ENCODE data around the gene LSM14B. TPM values are rescaled to one million over a fixed set of nuclear protein-coding genes. Genes with fewer than 3 reads are reported as not detected.
"Not testable (repeated sequence)": the region's sequence is repeated elsewhere in the genome, so short reads cannot be mapped to it uniquely, and the experiment has no call there.

LSM14B gene
- total RNA-seq, result 21.1 and 25.0 TPM in 2 replicates

- DNase-seq (ENCODE audit: low read depth in 2 of 2), result peak; percentile 97 to 98
These were observed at the start of gene LSM14B for GRCh38 chr20:62121776-62122653. Gene LSM14B, plus strand, starts transcription at chr20:62122475. Its CDS starts 192 bp downstream, at chr20:62122667.

GRCh38 chr20:62073323-62073722, 49.0 kb upstream of the LSM14B start:
- no peak for DNase-seq (ENCODE audit: low read depth in 2 of 2)

- DNase-seq (ENCODE audit: low read depth in 2 of 2), result no peak
These were observed 43.1 kb upstream of the LSM14B start for GRCh38 chr20:62079166-62079565.

- DNase-seq (ENCODE audit: low read depth in 2 of 2), result no peak
These were observed 41.9 kb upstream of the LSM14B start for GRCh38 chr20:62080249-62080990.

GRCh38 chr20:62083312-62083711, 39.0 kb upstream of the LSM14B start:
- DNase-seq (ENCODE audit: low read depth in 2 of 2), result no peak

- DNase-seq (ENCODE audit: low read depth in 2 of 2), result not testable (repeated sequence)
These were observed 38.1 kb upstream of the LSM14B start for GRCh38 chr20:62084224-62084623.

GRCh38 chr20:62085206-62085605, 37.1 kb upstream of the LSM14B start:
- DNase-seq (ENCODE audit: low read depth in 2 of 2), result no peak

- no peak for DNase-seq (ENCODE audit: low read depth in 2 of 2)
These were observed 35.0 kb upstream of the LSM14B start for GRCh38 chr20:62087227-62087626.

GRCh38 chr20:62087632-62088031, 34.6 kb upstream of the LSM14B start:
- no peak for DNase-seq (ENCODE audit: low read depth in 2 of 2)

GRCh38 chr20:62088258-62089127, 33.8 kb upstream of the LSM14B start:
- DNase-seq (ENCODE audit: low read depth in 2 of 2), result peak; percentile 42 to 89

- DNase-seq (ENCODE audit: low read depth in 2 of 2), result no peak
These were observed 32.9 kb upstream of the LSM14B start for GRCh38 chr20:62089393-62089792.

- no peak for DNase-seq (ENCODE audit: low read depth in 2 of 2)
These were observed 25.6 kb upstream of the LSM14B start for GRCh38 chr20:62096421-62097380.

GRCh38 chr20:62097881-62098407, 24.3 kb upstream of the LSM14B start:
- no peak for DNase-seq (ENCODE audit: low read depth in 2 of 2)

- no peak for DNase-seq (ENCODE audit: low read depth in 2 of 2)
These were observed 21.2 kb upstream of the LSM14B start for GRCh38 chr20:62101078-62101477.

GRCh38 chr20:62103508-62104233, 18.6 kb upstream of the LSM14B start:
- DNase-seq (ENCODE audit: low read depth in 2 of 2), result no peak

- no peak for DNase-seq (ENCODE audit: low read depth in 2 of 2)
These were observed 18.0 kb upstream of the LSM14B start for GRCh38 chr20:62104234-62104789.

GRCh38 chr20:62104791-62105345, 17.4 kb upstream of the LSM14B start:
- no peak for DNase-seq (ENCODE audit: low read depth in 2 of 2)

- DNase-seq (ENCODE audit: low read depth in 2 of 2), result no peak
These were observed 16.7 kb upstream of the LSM14B start for GRCh38 chr20:62105592-62105991.

GRCh38 chr20:62111148-62111547, 11.1 kb upstream of the LSM14B start:
- DNase-seq (ENCODE audit: low read depth in 2 of 2), result no peak
